Endothelial cell of umbilical vein (primary cell): ENCODE measurements around the gene XRCC1. TPM values are rescaled to one million over a fixed set of nuclear protein-coding genes. Genes with fewer than 3 reads are reported as not detected.

Experiments used
- BruUV-seq: library from RNA; stranded (reverse); fragments of 400-500 nt; replicated peaks from 2 replicates; lab custom pipeline; 2021; lab: Mats Ljungman, UMichigan
- CTCF ChIA-PET: fragments of 300-600, 350-600 bp; sonication (Branson Sonifier 250); formaldehyde crosslinking; loops from one replicate; lab custom pipeline; 2021; ENCODE audit warnings: antibody characterized with exemption, inconsistent platforms; lab: Charles Lee
- POLR2A ChIA-PET: fragments of 300-600, 350-600 bp; sonication (Branson Sonifier 250); formaldehyde crosslinking; loops from one replicate; lab custom pipeline; 2021; ENCODE audit warnings: antibody characterized with exemption, inconsistent platforms; lab: Charles Lee
- DNase-seq: peaks from one replicate; pipeline ENCODE4 v3.0.0-alpha.2; 2011; ENCODE audit warnings: low read depth, low spot score
- FAIRE-seq: peaks from 2 replicates; lab custom pipeline; 2011; peaks lifted over from hg19 to GRCh38; lab: Jason Lieb, UNC
- H2AFZ ChIP-seq: 2 replicates; pipeline ENCODE4 v1.6.0; 2012; ENCODE audit warnings: low read depth, low read length, control low read depth, inconsistent platforms
- H3K27ac ChIP-seq: 2 replicates; pipeline ENCODE4 v1.5.1; 2011; ENCODE audit warnings: low read depth, mild to moderate bottlenecking, control low read depth, low read length, moderate library complexity; ENCODE audit not compliant: insufficient read depth
- H3K27me3 ChIP-seq, 2 experiments: 2 replicates each; pipeline versions ENCODE4 v1.6.0 to v1.6.1; 2011; ENCODE audit warnings: low read length in 2 of 2, mixed read lengths in 1 of 2; ENCODE audit not compliant: control insufficient read depth in 2 of 2, insufficient read depth in 2 of 2
- H3K36me3 ChIP-seq, 2 experiments: 2 replicates in 1 of 2; 3 replicates in 1 of 2; pipeline ENCODE4 v1.5.1; 2011; ENCODE audit warnings: low read length in 2 of 2, mild to moderate bottlenecking in 1 of 2, moderate library complexity in 1 of 2; ENCODE audit not compliant: control insufficient read depth in 2 of 2, insufficient read depth in 2 of 2; ENCODE audit errors: extremely low read depth in 1 of 2
- H3K4me1 ChIP-seq: 3 replicates; pipeline ENCODE4 v1.5.1; 2011; ENCODE audit warnings: mild to moderate bottlenecking, low read length; ENCODE audit not compliant: control insufficient read depth, insufficient read depth; ENCODE audit errors: extremely low read depth
- H3K4me2 ChIP-seq: 2 replicates; pipeline ENCODE4 v1.6.1; 2011; ENCODE audit warnings: low read length, control low read depth, mixed read lengths; ENCODE audit not compliant: insufficient read depth
- H3K4me3 ChIP-seq, 3 experiments: fragments of 200-600 bp in 1 of 3; sonication (generic), shearing (Covaris generic) in 1 of 3; replicated peaks in 1 of 3; 2 replicates each; pipeline ENCODE4 v1.5.1; 2011 to 2016; ENCODE audit warnings: control low read depth in 3 of 3, low read length in 3 of 3, mild to moderate bottlenecking in 2 of 3, inconsistent platforms in 1 of 3, low read depth in 1 of 3, moderate library complexity in 1 of 3; ENCODE audit not compliant: insufficient read depth in 1 of 3
- H3K79me2 ChIP-seq: 2 replicates; pipeline ENCODE4 v1.6.0; 2012; ENCODE audit warnings: low read length, inconsistent platforms; ENCODE audit not compliant: control insufficient read depth, insufficient read depth
- H3K9ac ChIP-seq: replicated peaks from 2 replicates; pipeline ENCODE3; 2011; ENCODE audit warnings: low read length, control low read depth; ENCODE audit not compliant: insufficient read depth; ENCODE audit errors: extremely low read depth
- H3K9me1 ChIP-seq: replicated peaks from 3 replicates; pipeline ENCODE4 v1.6.0; 2011; ENCODE audit warnings: mild to moderate bottlenecking, low read length; ENCODE audit not compliant: control insufficient read depth, insufficient read depth; ENCODE audit errors: extremely low read depth
- H3K9me3 ChIP-seq: replicated peaks from 2 replicates; pipeline ENCODE4 v1.5.1; 2012; ENCODE audit warnings: low read length, inconsistent platforms; ENCODE audit not compliant: control insufficient read depth, insufficient read depth
- H4K20me1 ChIP-seq: replicated peaks from 2 replicates; pipeline ENCODE3; 2011; ENCODE audit warnings: mild to moderate bottlenecking, low read length; ENCODE audit not compliant: control insufficient read depth, insufficient read depth; ENCODE audit errors: extremely low read depth
- EZH2 ChIP-seq: IDR thresholded peaks from 2 replicates; pipeline ENCODE4 v1.6.1; 2012; ENCODE audit warnings: borderline replicate concordance, low read depth, mild to moderate bottlenecking, moderate library complexity, low read length, inconsistent platforms; ENCODE audit not compliant: severe bottlenecking
- FOS ChIP-seq: IDR thresholded peaks from 2 replicates; pipeline ENCODE4 v1.6.1; 2011; ENCODE audit warnings: mild to moderate bottlenecking, low read length, moderate library complexity, borderline replicate concordance; ENCODE audit not compliant: insufficient read depth
- GATA2 ChIP-seq: IDR thresholded peaks from 2 replicates; pipeline ENCODE4 v1.7.0; 2011; ENCODE audit warnings: low read depth, mild to moderate bottlenecking, moderate library complexity, mixed read lengths, low read length; ENCODE audit not compliant: insufficient read length, insufficient read depth
- JUN ChIP-seq: IDR thresholded peaks from 2 replicates; pipeline ENCODE4 v1.6.1; 2011; ENCODE audit warnings: borderline replicate concordance, low read depth; ENCODE audit not compliant: insufficient read length, insufficient read depth
- MYC ChIP-seq: IDR thresholded peaks from one replicate; pipeline ENCODE4 v1.6.1; 2011; ENCODE audit warnings: mild to moderate bottlenecking, low read depth, low read length
- POLR2A ChIP-seq: IDR thresholded peaks from 2 replicates; pipeline ENCODE4 v1.6.1; 2012; ENCODE audit warnings: low read depth, mild to moderate bottlenecking, control low read depth, low read length
- POLR2AphosphoS5 ChIP-seq: IDR thresholded peaks from 2 replicates; pipeline ENCODE4 v1.6.1; 2012; ENCODE audit warnings: low read depth, mild to moderate bottlenecking, control low read depth, low read length, moderate library complexity; ENCODE audit not compliant: insufficient read depth
- dilution Hi-C: fragments of 300-500 bp; cut with MboI; formaldehyde crosslinking; loops from one replicate; pipeline ENCODE4 v1.15.0; 2019; ENCODE audit warnings: low sequenced_read_pairs; ENCODE audit not compliant: extremely low pct_ligation_motif_present
- intact Hi-C: fragments of 100-400 bp; cut with micrococcal nuclease; formaldehyde crosslinking; loops from one replicate; pipeline ENCODE4 v1.10.0; 2022
- polyA plus RNA-seq, 4 experiments: library from polyadenylated mRNA; depleted of rRNA in 3 of 4; stranded (reverse) in 3 of 4; unstranded in 1 of 4; fragments of >200 nt; gene quantifications; 2 replicates each; pipeline versions ENCODE4 v1.2.1 to v1.2.3, GENCODE V29; 2011 to 2012; ENCODE audit warnings: missing spikeins in 1 of 4
- total RNA-seq: library from RNA; stranded (reverse); gene quantifications from 2 replicates; pipeline ENCODE4 v1.2.3, GENCODE V29; 2021
- TF ChIP-seq, protein P1 (sequence below): IDR thresholded peaks from 2 replicates; pipeline ENCODE4 v1.6.1; 2011; ENCODE audit not compliant: insufficient read depth, insufficient read length
- TF ChIP-seq, protein P2 (sequence below), 2 donors: IDR thresholded peaks; 1 replicate in 1 of 2; 2 replicates in 1 of 2; pipeline ENCODE4 v1.5.1; 2011; ENCODE audit warnings: low read length in 2 of 2, mild to moderate bottlenecking in 2 of 2, moderate library complexity in 2 of 2, control low read depth in 1 of 2, inconsistent platforms in 1 of 2, low read depth in 1 of 2; ENCODE audit not compliant: insufficient read depth in 1 of 2; ENCODE audit errors: extremely low read depth in 1 of 2

The XRCC1 gene
- total and polyA plus RNA-seq, 2 donors (not counting 3 experiments of a cell fraction or from before 2014, with no cell fraction given) = 29.5 to 39.3 TPM

DNA sequence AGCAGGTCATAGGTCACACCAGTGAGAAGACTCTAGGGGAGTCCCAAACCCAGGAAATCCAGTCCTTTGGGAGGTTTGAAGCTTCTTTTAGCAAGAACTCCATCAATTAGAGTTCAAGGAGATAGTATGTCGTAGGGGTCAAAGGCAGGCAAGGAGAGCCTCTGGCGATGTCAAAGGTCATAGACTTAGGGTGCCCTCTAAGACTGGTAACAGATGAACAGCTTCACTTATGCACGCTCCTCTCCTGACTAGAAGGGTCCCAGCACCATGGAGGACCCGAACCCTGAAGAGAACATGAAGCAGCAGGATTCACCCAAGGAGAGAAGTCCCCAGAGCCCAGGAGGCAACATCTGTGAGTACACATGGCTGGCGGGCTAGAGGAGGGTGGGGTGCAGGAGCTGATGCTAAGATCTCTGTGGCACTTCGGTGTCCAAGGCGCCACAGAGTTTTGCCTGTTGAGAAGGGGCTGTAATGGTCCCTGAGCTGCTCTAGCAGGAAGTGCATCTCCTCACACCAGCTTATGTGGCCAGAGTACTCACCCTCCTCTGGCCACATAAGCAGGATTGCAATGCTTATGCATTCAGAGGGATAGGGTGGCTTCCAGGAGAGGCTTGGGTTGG, 21.6 kb upstream of the XRCC1 start:
- dilution Hi-C loops = no loop called here
- H3K4me3 ChIP-seq = peak overlapping the region; percentile 43 to 89 (median 46)
- POLR2A ChIA-PET = no interaction called here
- peak overlapping the region; percentile 98 for H3K9ac ChIP-seq
- no peak for TF ChIP-seq POLR2A
- TF ChIP-seq JUN = no peak
- TF ChIP-seq EZH2 = no peak
- no peak for TF ChIP-seq MYC
- no peak for TF ChIP-seq GATA2
- no peak for TF ChIP-seq FOS
- no peak for TF ChIP-seq POLR2AphosphoS5
- TF ChIP-seq, protein P1, sequence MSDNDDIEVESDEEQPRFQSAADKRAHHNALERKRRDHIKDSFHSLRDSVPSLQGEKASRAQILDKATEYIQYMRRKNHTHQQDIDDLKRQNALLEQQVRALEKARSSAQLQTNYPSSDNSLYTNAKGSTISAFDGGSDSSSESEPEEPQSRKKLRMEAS = no peak
- TF ChIP-seq, protein P2, sequence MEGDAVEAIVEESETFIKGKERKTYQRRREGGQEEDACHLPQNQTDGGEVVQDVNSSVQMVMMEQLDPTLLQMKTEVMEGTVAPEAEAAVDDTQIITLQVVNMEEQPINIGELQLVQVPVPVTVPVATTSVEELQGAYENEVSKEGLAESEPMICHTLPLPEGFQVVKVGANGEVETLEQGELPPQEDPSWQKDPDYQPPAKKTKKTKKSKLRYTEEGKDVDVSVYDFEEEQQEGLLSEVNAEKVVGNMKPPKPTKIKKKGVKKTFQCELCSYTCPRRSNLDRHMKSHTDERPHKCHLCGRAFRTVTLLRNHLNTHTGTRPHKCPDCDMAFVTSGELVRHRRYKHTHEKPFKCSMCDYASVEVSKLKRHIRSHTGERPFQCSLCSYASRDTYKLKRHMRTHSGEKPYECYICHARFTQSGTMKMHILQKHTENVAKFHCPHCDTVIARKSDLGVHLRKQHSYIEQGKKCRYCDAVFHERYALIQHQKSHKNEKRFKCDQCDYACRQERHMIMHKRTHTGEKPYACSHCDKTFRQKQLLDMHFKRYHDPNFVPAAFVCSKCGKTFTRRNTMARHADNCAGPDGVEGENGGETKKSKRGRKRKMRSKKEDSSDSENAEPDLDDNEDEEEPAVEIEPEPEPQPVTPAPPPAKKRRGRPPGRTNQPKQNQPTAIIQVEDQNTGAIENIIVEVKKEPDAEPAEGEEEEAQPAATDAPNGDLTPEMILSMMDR (IDR thresholded peaks at IDR 0.05; ENCODE audit: extremely low read depth in 1 of 2, insufficient read depth in 1 of 2, low read depth in 1 of 2, low read length in 2 of 2) = no peak
- H3K79me2 ChIP-seq = peaks cover 40% of the 10 kb centered on the region
- TSS peak; percentile 26 for BruUV-seq
- peaks cover 12 to 22% of the 10 kb centered on the region in 2 experiments for H3K36me3 ChIP-seq
- no peaks in the 10 kb centered on the region for H3K9me1 ChIP-seq
- DNase-seq (no peak), FAIRE-seq (peak; percentile 18)
- peaks cover 24% of the 10 kb centered on the region for H3K4me1 ChIP-seq
- intact Hi-C loops = loop anchor here (1.0 kb wide), 7 partner anchors 22 to 188 kb away; partner anchors contain the start of genes PINLYP, XRCC1, ZNF428 and ZNF575
- CTCF ChIA-PET = interaction anchor here (1.0 to 5.7 kb wide), 8 partner anchors 12 to 213 kb away, joined by 3 to 158 read pairs (median 10); partner anchors contain the start of genes PINLYP, XRCC1 and ZNF575
- peak overlapping the region; percentile 66 for H2AFZ ChIP-seq
- H3K4me2 ChIP-seq = peak overlapping the region; percentile 95
- H3K9me3 ChIP-seq = no peaks in the 10 kb centered on the region
- peak overlapping the region; percentile 96 for H3K27ac ChIP-seq
- no peaks in the 10 kb centered on the region for H4K20me1 ChIP-seq
- no peaks in the 10 kb centered on the region for H3K27me3 ChIP-seq
